RKO (cell line): Measurements from ENCODE around the gene NDC80.
"Not testable (repeated sequence)": the region's sequence is repeated elsewhere in the genome, so short reads cannot be mapped to it uniquely, and the experiment has no call there.

ENCODE experiments used
- DNase-seq: peaks from one replicate; pipeline ENCODE4 v3.0.0-alpha.2; 2016; ENCODE audit warnings: low spot score

Gene NDC80

GRCh38 chr18:2629003-2629402 lies 57.6 kb downstream of the NDC80 start:
- DNase-seq = no peak

GRCh38 chr18:2635586-2635985 lies 64.2 kb downstream of the NDC80 start:
- no peak for DNase-seq

GRCh38 chr18:2636126-2636631 lies 64.8 kb downstream of the NDC80 start:
- no peak for DNase-seq

- no peak for DNase-seq
Measured at GRCh38 chr18:2641638-2642037, 70.3 kb downstream of the NDC80 start.

GRCh38 chr18:2642771-2643170 lies 71.4 kb downstream of the NDC80 start:
- DNase-seq = no peak

GRCh38 chr18:2644535-2644934 lies 73.2 kb downstream of the NDC80 start:
- no peak for DNase-seq

- DNase-seq = no peak
Measured at GRCh38 chr18:2651981-2652380, 80.6 kb downstream of the NDC80 start.

- DNase-seq = no peak
Measured at GRCh38 chr18:2653467-2653866, 82.1 kb downstream of the NDC80 start.

GRCh38 chr18:2654169-2654927 lies 83.0 kb downstream of the NDC80 start:
- no peak for DNase-seq

- DNase-seq = peak; percentile 30
Measured at GRCh38 chr18:2654928-2655177, 83.5 kb downstream of the NDC80 start.

GRCh38 chr18:2655178-2655953 lies 84.0 kb downstream of the NDC80 start, which contains the start of gene SMCHD1:
SMCHD1 (plus strand) TSS chr18:2655726; CDS start chr18:2656076, 350 bp downstream.
- DNase-seq = peak; percentile 85

GRCh38 chr18:2655954-2656236 lies 84.5 kb downstream of the NDC80 start:
- no peak for DNase-seq

GRCh38 chr18:2656237-2656980 lies 85.1 kb downstream of the NDC80 start:
- no peak for DNase-seq

GRCh38 chr18:2656981-2657512 lies 85.7 kb downstream of the NDC80 start:
- peak; percentile 39 for DNase-seq

- peak; percentile 72 for DNase-seq
Measured at GRCh38 chr18:2657788-2658458, 86.6 kb downstream of the NDC80 start.

GRCh38 chr18:2660849-2661248 lies 89.5 kb downstream of the NDC80 start:
- not testable (repeated sequence) for DNase-seq

GRCh38 chr18:2662288-2662687 lies 90.9 kb downstream of the NDC80 start:
- DNase-seq = not testable (repeated sequence)

GRCh38 chr18:2662990-2663389 lies 91.6 kb downstream of the NDC80 start:
- DNase-seq = no peak
